Measurements from ENCODE around the gene PRR12.
A peak's percentile ranks its signal among the peaks of the same experiment; 100 is the strongest.

Gene PRR12

GRCh38 chr19:49554701-49555181, 36.2 kb upstream of the PRR12 start:
- Histone ChIP-seq H3K56ac (ENCODE audit: low read length) (no peak overlapping the region), H3K27me3 (ENCODE audit: insufficient read depth, low read length, poor library complexity) (no peaks in the 10 kb centered on the region), H3K79me1 (ENCODE audit: low read length) (no peaks in the 10 kb centered on the region), H2BK15ac (replicated peaks; ENCODE audit: low read depth) (no peak overlapping the region), H3K79me2 (ENCODE audit: control insufficient read depth, insufficient read depth, low read length) (no peaks in the 10 kb centered on the region), H2BK120ac (ENCODE audit: low read depth, low read length) (no peak overlapping the region), H3K4ac (ENCODE audit: low read depth, low read length) (no peak overlapping the region), H3K36me3 (ENCODE audit: control insufficient read depth, insufficient read depth, low read length) (peaks cover 10% of the 10 kb centered on the region), H2AK5ac (ENCODE audit: low read length) (no peak overlapping the region), H3K18ac (ENCODE audit: low read length) (no peak overlapping the region), H4K5ac (ENCODE audit: low read length) (no peak overlapping the region), H3K23ac (ENCODE audit: low read length) (no peak overlapping the region), H3K27ac (ENCODE audit: low read depth, low read length) (no peak overlapping the region), H3K4me3 (ENCODE audit: low read length) (no peak overlapping the region), H4K8ac (ENCODE audit: low read depth, low read length) (no peak overlapping the region), H3K4me1 (ENCODE audit: control insufficient read depth, low read depth, low read length) (no peaks in the 10 kb centered on the region), H3K4me2 (ENCODE audit: low read length) (no peak overlapping the region), H3K9ac (ENCODE audit: low read length) (no peak overlapping the region), H2BK5ac (ENCODE audit: low read length) (no peak overlapping the region)
- no peak for DNase-seq
- no CpG with 5 or more reads among the region's 17 CpGs for WGBS (ENCODE audit: extremely low coverage, insufficient coverage, low lambda C conversion rate)

DNA sequence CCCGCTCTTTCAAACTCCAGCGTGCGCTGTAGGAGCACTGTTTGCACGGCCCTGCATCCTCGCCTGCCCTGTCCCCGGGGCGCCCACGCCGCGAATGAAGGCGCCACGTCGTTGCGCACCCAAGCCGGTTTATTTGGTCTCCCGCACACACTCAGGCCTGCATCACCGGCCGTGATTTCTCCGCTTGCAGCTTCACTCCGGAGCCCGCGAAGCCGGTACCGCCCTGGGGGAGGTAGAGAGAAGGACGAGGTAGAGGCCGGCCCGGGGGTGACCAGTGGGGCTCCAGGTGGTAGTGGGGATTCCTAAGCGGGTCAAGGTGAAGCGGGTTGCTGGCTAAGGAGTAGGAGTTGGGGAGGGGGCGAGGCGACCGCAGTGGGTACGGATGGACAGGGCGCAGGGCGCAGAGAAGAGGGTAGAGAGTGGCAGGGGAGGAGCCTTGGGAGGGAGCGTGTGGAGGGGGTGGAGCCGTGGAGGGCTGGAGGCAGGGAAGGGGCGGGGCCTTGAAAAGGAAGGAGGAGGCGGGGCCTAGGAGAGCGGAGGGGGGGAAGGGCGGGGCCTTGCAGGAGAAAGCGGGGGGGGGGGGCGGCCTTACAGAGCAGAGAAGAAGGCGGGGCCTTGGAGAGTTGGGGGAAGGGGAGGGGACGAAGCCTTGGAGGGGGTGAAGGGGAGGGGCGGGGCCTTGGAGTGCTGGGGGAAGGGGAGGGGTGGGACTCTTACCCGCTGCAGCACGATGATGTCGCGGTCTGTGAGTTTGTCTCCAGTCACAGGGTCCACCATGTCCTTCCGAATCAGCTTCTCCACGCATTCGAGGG, 35.2 kb upstream of the PRR12 start:
- Histone ChIP-seq H4K8ac (ENCODE audit: low read depth, low read length) (no peak overlapping the region), H3K4me1 (ENCODE audit: control insufficient read depth, low read depth, low read length) (no peaks in the 10 kb centered on the region), H3K79me1 (ENCODE audit: low read length) (no peaks in the 10 kb centered on the region), H3K4me2 (ENCODE audit: low read length) (peak overlapping the region; percentile 90), H3K27ac (ENCODE audit: low read depth, low read length) (peak overlapping the region; percentile 4), H2AK5ac (ENCODE audit: low read length) (no peak overlapping the region), H4K5ac (ENCODE audit: low read length) (no peak overlapping the region), H3K9ac (ENCODE audit: low read length) (peak overlapping the region; percentile 88), H3K56ac (ENCODE audit: low read length) (peak overlapping the region; percentile 95), H3K79me2 (ENCODE audit: control insufficient read depth, insufficient read depth, low read length) (no peaks in the 10 kb centered on the region), H3K4me3 (ENCODE audit: low read length) (no peak overlapping the region), H3K4ac (ENCODE audit: low read depth, low read length) (no peak overlapping the region), H2BK120ac (ENCODE audit: low read depth, low read length) (no peak overlapping the region), H2BK5ac (ENCODE audit: low read length) (no peak overlapping the region), H2BK15ac (replicated peaks; ENCODE audit: low read depth) (no peak overlapping the region), H3K36me3 (ENCODE audit: control insufficient read depth, insufficient read depth, low read length) (peaks cover 11% of the 10 kb centered on the region), H3K18ac (ENCODE audit: low read length) (no peak overlapping the region), H3K23ac (ENCODE audit: low read length) (no peak overlapping the region), H3K27me3 (ENCODE audit: insufficient read depth, low read length, poor library complexity) (no peaks in the 10 kb centered on the region)
- WGBS (ENCODE audit: extremely low coverage, insufficient coverage, low lambda C conversion rate) = no CpG with 5 or more reads among the region's 53 CpGs
- DNase-seq = peak; percentile 97

GRCh38 chr19:49556412-49557398, 34.3 kb upstream of the PRR12 start:
- H3K36me3 ChIP-seq (ENCODE audit: control insufficient read depth, insufficient read depth, low read length) = peaks cover 11% of the 10 kb centered on the region
- no peak overlapping the region for H3K18ac ChIP-seq (ENCODE audit: low read length)
- DNase-seq = peak; percentile 92
- no peaks in the 10 kb centered on the region for H3K4me1 ChIP-seq (ENCODE audit: control insufficient read depth, low read depth, low read length)
- no CpG with 5 or more reads among the region's 66 CpGs for WGBS (ENCODE audit: extremely low coverage, insufficient coverage, low lambda C conversion rate)
- H3K56ac ChIP-seq (ENCODE audit: low read length) = peak overlapping the region; percentile 95
- H2AK5ac ChIP-seq (ENCODE audit: low read length) = no peak overlapping the region
- no peak overlapping the region for H4K5ac ChIP-seq (ENCODE audit: low read length)
- H3K23ac ChIP-seq (ENCODE audit: low read length) = no peak overlapping the region
- H3K27ac ChIP-seq (ENCODE audit: low read depth, low read length) = no peak overlapping the region
- H3K9ac ChIP-seq (ENCODE audit: low read length) = peak overlapping the region; percentile 88
- no peak overlapping the region for H2BK15ac ChIP-seq (replicated peaks; ENCODE audit: low read depth)
- H3K4me3 ChIP-seq (ENCODE audit: low read length) = no peak overlapping the region
- H3K79me1 ChIP-seq (ENCODE audit: low read length) = peaks cover 3% of the 10 kb centered on the region
- H3K27me3 ChIP-seq (ENCODE audit: insufficient read depth, low read length, poor library complexity) = no peaks in the 10 kb centered on the region
- H3K4me2 ChIP-seq (ENCODE audit: low read length) = peak overlapping the region; percentile 90
- no peaks in the 10 kb centered on the region for H3K79me2 ChIP-seq (ENCODE audit: control insufficient read depth, insufficient read depth, low read length)
- no peak overlapping the region for H3K4ac ChIP-seq (ENCODE audit: low read depth, low read length)
- H2BK5ac ChIP-seq (ENCODE audit: low read length) = no peak overlapping the region
- no peak overlapping the region for H4K8ac ChIP-seq (ENCODE audit: low read depth, low read length)
- no peak overlapping the region for H2BK120ac ChIP-seq (ENCODE audit: low read depth, low read length)

GRCh38 chr19:49557641-49558325, 33.2 kb upstream of the PRR12 start:
- no peak for DNase-seq
- WGBS (ENCODE audit: extremely low coverage, insufficient coverage, low lambda C conversion rate) = no CpG with 5 or more reads among the region's 18 CpGs
- H2BK15ac ChIP-seq (replicated peaks; ENCODE audit: low read depth) = no peak overlapping the region
- H3K79me1 ChIP-seq (ENCODE audit: low read length) = peaks cover 3% of the 10 kb centered on the region
- no peak overlapping the region for H2BK120ac ChIP-seq (ENCODE audit: low read depth, low read length)
- no peak overlapping the region for H4K8ac ChIP-seq (ENCODE audit: low read depth, low read length)
- H4K5ac ChIP-seq (ENCODE audit: low read length) = no peak overlapping the region
- no peak overlapping the region for H3K4me3 ChIP-seq (ENCODE audit: low read length)
- no peaks in the 10 kb centered on the region for H3K27me3 ChIP-seq (ENCODE audit: insufficient read depth, low read length, poor library complexity)
- H3K4me2 ChIP-seq (ENCODE audit: low read length) = no peak overlapping the region
- H3K23ac ChIP-seq (ENCODE audit: low read length) = no peak overlapping the region
- no peak overlapping the region for H3K27ac ChIP-seq (ENCODE audit: low read depth, low read length)
- no peak overlapping the region for H2BK5ac ChIP-seq (ENCODE audit: low read length)
- no peak overlapping the region for H3K56ac ChIP-seq (ENCODE audit: low read length)
- H3K36me3 ChIP-seq (ENCODE audit: control insufficient read depth, insufficient read depth, low read length) = peaks cover 11% of the 10 kb centered on the region
- H3K79me2 ChIP-seq (ENCODE audit: control insufficient read depth, insufficient read depth, low read length) = no peaks in the 10 kb centered on the region
- no peak overlapping the region for H3K18ac ChIP-seq (ENCODE audit: low read length)
- H3K4ac ChIP-seq (ENCODE audit: low read depth, low read length) = no peak overlapping the region
- no peak overlapping the region for H3K9ac ChIP-seq (ENCODE audit: low read length)
- H3K4me1 ChIP-seq (ENCODE audit: control insufficient read depth, low read depth, low read length) = no peaks in the 10 kb centered on the region
- H2AK5ac ChIP-seq (ENCODE audit: low read length) = no peak overlapping the region

- no peaks in the 10 kb centered on the region for H3K79me2 ChIP-seq (ENCODE audit: control insufficient read depth, insufficient read depth, low read length)
- no peaks in the 10 kb centered on the region for H3K4me1 ChIP-seq (ENCODE audit: control insufficient read depth, low read depth, low read length)
- H3K18ac ChIP-seq (ENCODE audit: low read length) = no peak overlapping the region
- peaks cover 3% of the 10 kb centered on the region for H3K79me1 ChIP-seq (ENCODE audit: low read length)
- no peak overlapping the region for H3K56ac ChIP-seq (ENCODE audit: low read length)
- no peak overlapping the region for H3K4me3 ChIP-seq (ENCODE audit: low read length)
- H2BK5ac ChIP-seq (ENCODE audit: low read length) = no peak overlapping the region
- H4K5ac ChIP-seq (ENCODE audit: low read length) = no peak overlapping the region
- H3K27me3 ChIP-seq (ENCODE audit: insufficient read depth, low read length, poor library complexity) = no peaks in the 10 kb centered on the region
- no peak overlapping the region for H2BK120ac ChIP-seq (ENCODE audit: low read depth, low read length)
- no peak overlapping the region for H2BK15ac ChIP-seq (replicated peaks; ENCODE audit: low read depth)
- no CpG with 5 or more reads among the region's 7 CpGs for WGBS (ENCODE audit: extremely low coverage, insufficient coverage, low lambda C conversion rate)
- no peak overlapping the region for H3K4ac ChIP-seq (ENCODE audit: low read depth, low read length)
- no peak overlapping the region for H3K9ac ChIP-seq (ENCODE audit: low read length)
- H3K23ac ChIP-seq (ENCODE audit: low read length) = no peak overlapping the region
- no peak for DNase-seq
- no peak overlapping the region for H3K27ac ChIP-seq (ENCODE audit: low read depth, low read length)
- H4K8ac ChIP-seq (ENCODE audit: low read depth, low read length) = no peak overlapping the region
- H3K36me3 ChIP-seq (ENCODE audit: control insufficient read depth, insufficient read depth, low read length) = peaks cover 11% of the 10 kb centered on the region
- no peak overlapping the region for H3K4me2 ChIP-seq (ENCODE audit: low read length)
- H2AK5ac ChIP-seq (ENCODE audit: low read length) = no peak overlapping the region
Measured at GRCh38 chr19:49558591-49558990, 32.4 kb upstream of the PRR12 start.
